H1 (cell line): ENCODE data around the gene CXCL12.

Source experiments
- EZH2 ChIP-seq: fragments of 200-600 bp; sonication (generic); IDR thresholded peaks from 2 replicates; pipeline ENCODE4 v1.7.1; 2012; ENCODE audit warnings: low read depth, mild to moderate bottlenecking, moderate library complexity, low read length, inconsistent platforms; ENCODE audit not compliant: severe bottlenecking
- POLR2AphosphoS5 ChIP-seq: IDR thresholded peaks from 2 replicates; pipeline ENCODE4 v1.6.1; 2011; ENCODE audit warnings: low read depth, low read length
- TF ChIP-seq, protein P1 (sequence below), 3 experiments: IDR thresholded peaks; 1 replicate in 2 of 3; 2 replicates in 1 of 3; pipeline versions ENCODE4 v1.5.1 to v1.6.1; 2011; ENCODE audit warnings: low read length in 3 of 3, mild to moderate bottlenecking in 3 of 3, inconsistent platforms in 2 of 3, low read depth in 1 of 3, moderate library complexity in 1 of 3; ENCODE audit not compliant: insufficient read depth in 1 of 3; ENCODE audit errors: control extremely low read depth in 1 of 3

GRCh38 chr10:44389150-44389549 is 4.3 kb upstream of the CXCL12 start:
- TF ChIP-seq, protein P1, sequence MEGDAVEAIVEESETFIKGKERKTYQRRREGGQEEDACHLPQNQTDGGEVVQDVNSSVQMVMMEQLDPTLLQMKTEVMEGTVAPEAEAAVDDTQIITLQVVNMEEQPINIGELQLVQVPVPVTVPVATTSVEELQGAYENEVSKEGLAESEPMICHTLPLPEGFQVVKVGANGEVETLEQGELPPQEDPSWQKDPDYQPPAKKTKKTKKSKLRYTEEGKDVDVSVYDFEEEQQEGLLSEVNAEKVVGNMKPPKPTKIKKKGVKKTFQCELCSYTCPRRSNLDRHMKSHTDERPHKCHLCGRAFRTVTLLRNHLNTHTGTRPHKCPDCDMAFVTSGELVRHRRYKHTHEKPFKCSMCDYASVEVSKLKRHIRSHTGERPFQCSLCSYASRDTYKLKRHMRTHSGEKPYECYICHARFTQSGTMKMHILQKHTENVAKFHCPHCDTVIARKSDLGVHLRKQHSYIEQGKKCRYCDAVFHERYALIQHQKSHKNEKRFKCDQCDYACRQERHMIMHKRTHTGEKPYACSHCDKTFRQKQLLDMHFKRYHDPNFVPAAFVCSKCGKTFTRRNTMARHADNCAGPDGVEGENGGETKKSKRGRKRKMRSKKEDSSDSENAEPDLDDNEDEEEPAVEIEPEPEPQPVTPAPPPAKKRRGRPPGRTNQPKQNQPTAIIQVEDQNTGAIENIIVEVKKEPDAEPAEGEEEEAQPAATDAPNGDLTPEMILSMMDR (IDR thresholded peaks at IDR 0.05; ENCODE audit: control extremely low read depth in 1 of 3, insufficient read depth in 1 of 3, low read depth in 1 of 3, low read length in 3 of 3): no peak
- TF ChIP-seq EZH2 (no peak), POLR2AphosphoS5 (no peak)
